H54 (cell line): ENCODE results near the gene AK4.
A peak's percentile ranks its signal among the peaks of the same experiment; 100 is the strongest.

Experiments
- DNase-seq: peaks from one replicate; pipeline ENCODE4 v3.0.0; 2011; ENCODE audit warnings: low spot score, mixed read lengths; ENCODE audit not compliant: insufficient read length
- FAIRE-seq: peaks from 3 replicates; lab custom pipeline; 2011; peaks lifted over from hg19 to GRCh38; lab: Jason Lieb, UNC
- POLR2A ChIP-seq: IDR thresholded peaks from 2 replicates; pipeline ENCODE4 v1.6.1; 2011; ENCODE audit warnings: low read depth, mild to moderate bottlenecking, low read length

The AK4 gene

GRCh38 chr1:65247419-65248359 lies 99.7 kb downstream of the AK4 start:
- TF ChIP-seq POLR2A = no peak
- FAIRE-seq (peak; percentile 27), DNase-seq (no peak)

- DNase-seq (no peak), FAIRE-seq (no peak)
- TF ChIP-seq POLR2A = no peak
Observed at GRCh38 chr1:65250826-65251225, 102.8 kb downstream of the AK4 start.

GRCh38 chr1:65253800-65254319 lies 105.9 kb downstream of the AK4 start:
- no peak for DNase-seq
- no peak for TF ChIP-seq POLR2A
- FAIRE-seq = no peak

- FAIRE-seq (no peak), DNase-seq (peak; percentile 91)
- peak; percentile 73 for TF ChIP-seq POLR2A
Observed at GRCh38 chr1:65254320-65255034, 106.5 kb downstream of the AK4 start.

GRCh38 chr1:65255035-65255655 lies 107.1 kb downstream of the AK4 start:
- DNase-seq (no peak), FAIRE-seq (no peak)
- TF ChIP-seq POLR2A = no peak

GRCh38 chr1:65255656-65256050 lies 107.7 kb downstream of the AK4 start:
- no peak for DNase-seq

GRCh38 chr1:65256860-65257708 lies 109.1 kb downstream of the AK4 start:
- DNase-seq = no peak
- no peak for TF ChIP-seq POLR2A
- FAIRE-seq = no peak

More at GRCh38 chr1:65255656-65256050, 107.7 kb downstream of the AK4 start:
- no peak for FAIRE-seq
- TF ChIP-seq POLR2A = no peak

- FAIRE-seq (no peak), DNase-seq (no peak)
Observed at GRCh38 chr1:65258106-65258505, 110.1 kb downstream of the AK4 start.

GRCh38 chr1:65259816-65260215 lies 111.8 kb downstream of the AK4 start:
- FAIRE-seq (no peak), DNase-seq (no peak)
- TF ChIP-seq POLR2A = no peak

More at GRCh38 chr1:65258106-65258505, 110.1 kb downstream of the AK4 start:
- TF ChIP-seq POLR2A = no peak

DNA sequence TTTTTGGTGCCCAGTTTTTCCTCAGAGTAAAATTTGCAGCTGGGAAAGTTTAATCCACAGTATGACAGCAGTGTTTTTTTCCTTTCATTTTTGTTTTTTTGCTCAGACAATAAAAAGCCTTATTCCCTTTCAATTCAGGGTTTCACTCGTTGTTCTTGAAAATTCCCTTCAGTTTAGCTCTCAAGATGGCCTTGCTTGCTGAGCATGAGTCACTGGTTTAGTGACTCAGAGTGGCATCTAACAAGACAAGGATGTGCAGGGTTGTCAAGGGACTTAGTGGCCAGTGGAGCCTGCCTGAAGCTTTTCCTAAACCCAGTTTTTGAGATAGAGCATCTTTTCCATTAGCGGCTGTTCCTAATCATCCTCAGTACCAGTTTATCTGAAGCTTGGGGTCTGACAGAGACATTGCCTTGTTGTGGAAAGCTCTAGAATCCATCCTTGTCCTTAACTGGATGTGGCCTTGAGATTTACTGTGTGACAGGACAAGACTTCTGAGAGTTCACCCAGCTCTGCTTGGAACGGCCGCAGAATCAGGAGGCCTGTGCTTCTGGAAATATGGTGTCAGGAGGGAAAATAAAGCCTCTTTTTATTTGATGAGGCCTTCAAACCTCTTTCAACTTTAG lies 113.0 kb downstream of the AK4 start:
- DNase-seq (peak; percentile 75), FAIRE-seq (peak; percentile 95)
- no peak for TF ChIP-seq POLR2A

- TF ChIP-seq POLR2A = no peak
- FAIRE-seq (no peak), DNase-seq (no peak)
Observed at GRCh38 chr1:65263286-65263685, 115.3 kb downstream of the AK4 start.

DNA sequence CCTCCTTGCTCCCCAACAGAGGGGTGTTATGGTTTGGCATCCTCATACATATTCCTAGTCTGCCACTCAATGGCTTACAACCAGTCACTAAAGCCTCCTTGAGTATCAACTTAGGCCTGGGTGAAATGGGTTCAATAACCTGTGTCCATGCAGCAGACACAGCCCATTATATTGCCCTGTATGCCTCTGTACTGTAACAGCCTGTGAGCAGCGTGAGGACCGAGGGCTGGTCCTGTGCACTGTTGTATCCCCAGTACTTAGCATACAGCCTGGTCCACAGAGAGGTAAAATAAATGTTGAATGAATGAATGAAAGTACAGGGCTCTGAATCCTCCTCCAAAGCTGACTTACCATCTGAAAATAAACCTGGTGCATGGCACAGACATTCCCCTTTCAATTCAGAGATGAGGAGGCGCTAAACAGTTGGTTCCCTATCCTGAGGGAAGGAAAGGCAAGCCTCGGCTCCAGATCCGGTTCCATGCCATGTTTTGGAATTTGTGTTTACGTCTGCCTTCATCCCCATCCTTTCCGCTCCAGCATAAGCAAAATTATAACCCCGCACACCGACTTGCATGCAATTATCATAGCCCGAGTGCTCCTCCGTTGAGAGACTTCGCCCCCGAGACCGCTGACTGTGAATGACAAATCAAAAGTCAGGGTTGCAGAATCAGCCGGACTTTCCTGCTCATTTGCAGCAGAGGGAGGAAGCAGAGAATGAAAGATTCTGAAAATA lies 116.4 kb downstream of the AK4 start:
- DNase-seq = peak; percentile 44
- TF ChIP-seq POLR2A = no peak
- FAIRE-seq = peak; percentile 75
